Activated T-helper 9 cell treated with anti-CD3 and anti-CD28 coated beads, Interleukin-2, amount 50 U/mL, for 16 hours (primary cell): ENCODE results near the gene IGHMBP2.

Source experiments
- DNase-seq: peaks from one replicate; pipeline ENCODE4 v3.0.0-alpha.2; 2020; ENCODE audit warnings: low read depth

The IGHMBP2 gene

DNA sequence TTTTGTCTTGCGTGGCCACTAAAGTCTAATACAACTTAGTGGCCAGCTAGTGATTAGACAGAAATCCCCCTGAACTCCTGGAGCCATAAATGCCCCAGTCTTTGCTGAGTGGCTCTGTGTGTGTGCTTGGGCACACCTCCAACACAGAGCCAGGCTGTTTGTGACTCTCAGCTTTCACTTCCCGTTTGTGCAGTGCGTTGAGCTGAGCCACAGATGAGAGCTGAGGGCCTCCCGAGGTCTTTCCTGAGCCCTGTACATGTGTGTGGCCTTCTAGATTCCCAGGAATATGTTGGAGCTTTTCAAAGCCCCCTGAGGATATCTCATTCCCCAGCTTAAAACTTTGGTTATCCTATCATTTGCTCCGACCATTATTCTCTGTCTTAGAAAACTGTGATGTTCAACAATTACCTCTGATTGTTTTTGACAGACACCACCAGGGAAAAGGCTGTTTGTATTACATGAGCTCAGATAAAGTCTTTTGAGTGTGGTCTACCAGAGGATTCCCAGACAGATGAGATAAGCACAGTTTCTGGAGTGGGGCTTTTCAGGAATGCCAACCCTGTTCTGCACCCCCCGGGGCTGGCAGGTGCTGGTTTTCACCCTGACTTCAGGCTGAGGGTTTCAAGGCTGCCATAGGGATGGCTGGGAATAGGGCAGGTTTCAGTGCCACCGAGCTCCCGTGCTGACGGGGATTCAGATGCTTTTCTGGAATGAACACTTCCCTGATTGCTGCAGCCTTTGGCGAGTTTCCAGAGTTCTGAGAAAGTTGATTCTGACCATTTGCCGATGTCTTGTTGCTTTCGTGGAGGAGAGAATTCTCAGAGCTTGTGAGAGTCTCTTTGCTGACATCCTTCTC lies 23.8 kb downstream of the IGHMBP2 start:
- no peak for DNase-seq

DNA sequence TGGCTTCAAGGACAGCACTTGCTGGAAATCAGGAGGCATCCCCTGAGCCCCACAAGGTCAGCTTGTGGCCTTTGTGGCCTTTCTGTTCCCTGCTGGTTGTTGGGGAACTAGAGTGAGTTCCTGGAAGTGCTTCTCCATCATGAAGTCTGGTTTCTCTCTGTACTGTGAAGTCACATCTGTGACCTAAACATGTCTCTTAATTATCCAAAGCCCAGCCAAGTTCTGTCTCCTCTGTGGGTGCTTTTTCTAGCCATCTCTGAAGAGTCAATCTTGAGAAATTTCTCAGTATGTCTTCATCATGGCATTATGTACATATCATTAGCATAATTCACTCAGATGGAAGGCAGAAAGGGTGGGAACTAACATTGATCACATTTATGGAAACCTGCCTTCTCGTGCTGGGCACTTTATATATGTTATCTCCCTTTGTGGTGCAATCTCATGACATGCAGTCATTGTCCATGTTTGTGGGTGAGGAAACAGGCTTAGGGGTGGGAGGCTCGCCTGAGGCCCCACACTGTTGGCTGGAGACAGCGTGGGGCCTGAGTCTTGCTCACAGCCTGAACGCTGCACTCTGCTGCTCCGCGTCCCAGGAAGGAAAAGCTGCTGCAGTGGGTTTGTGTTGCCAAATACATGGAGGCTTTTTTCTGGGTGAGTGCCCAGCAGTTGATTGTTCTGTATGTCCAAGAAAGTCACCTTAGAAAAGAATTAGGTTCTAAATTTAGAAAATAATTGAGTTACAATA lies 24.6 kb downstream of the IGHMBP2 start:
- DNase-seq, result no peak

DNA sequence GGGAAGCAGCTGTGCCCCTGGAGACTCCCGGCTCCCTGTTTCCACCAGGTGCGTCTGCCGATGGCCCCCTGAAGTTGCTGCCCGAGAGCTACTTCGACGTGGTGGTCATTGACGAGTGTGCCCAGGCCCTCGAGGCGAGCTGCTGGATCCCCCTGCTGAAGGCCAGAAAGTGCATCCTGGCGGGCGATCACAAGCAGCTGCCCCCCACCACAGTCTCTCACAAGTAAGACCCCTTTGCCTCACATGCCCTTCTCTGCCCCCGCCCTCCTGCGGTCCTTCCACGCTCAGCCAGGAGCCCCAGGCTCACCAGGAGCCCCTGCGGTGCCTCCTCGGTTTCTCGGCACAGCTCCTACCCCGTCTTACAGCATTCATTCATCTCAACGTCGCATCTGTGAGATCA lies 25.4 kb downstream of the IGHMBP2 start:
- no peak for DNase-seq

DNA sequence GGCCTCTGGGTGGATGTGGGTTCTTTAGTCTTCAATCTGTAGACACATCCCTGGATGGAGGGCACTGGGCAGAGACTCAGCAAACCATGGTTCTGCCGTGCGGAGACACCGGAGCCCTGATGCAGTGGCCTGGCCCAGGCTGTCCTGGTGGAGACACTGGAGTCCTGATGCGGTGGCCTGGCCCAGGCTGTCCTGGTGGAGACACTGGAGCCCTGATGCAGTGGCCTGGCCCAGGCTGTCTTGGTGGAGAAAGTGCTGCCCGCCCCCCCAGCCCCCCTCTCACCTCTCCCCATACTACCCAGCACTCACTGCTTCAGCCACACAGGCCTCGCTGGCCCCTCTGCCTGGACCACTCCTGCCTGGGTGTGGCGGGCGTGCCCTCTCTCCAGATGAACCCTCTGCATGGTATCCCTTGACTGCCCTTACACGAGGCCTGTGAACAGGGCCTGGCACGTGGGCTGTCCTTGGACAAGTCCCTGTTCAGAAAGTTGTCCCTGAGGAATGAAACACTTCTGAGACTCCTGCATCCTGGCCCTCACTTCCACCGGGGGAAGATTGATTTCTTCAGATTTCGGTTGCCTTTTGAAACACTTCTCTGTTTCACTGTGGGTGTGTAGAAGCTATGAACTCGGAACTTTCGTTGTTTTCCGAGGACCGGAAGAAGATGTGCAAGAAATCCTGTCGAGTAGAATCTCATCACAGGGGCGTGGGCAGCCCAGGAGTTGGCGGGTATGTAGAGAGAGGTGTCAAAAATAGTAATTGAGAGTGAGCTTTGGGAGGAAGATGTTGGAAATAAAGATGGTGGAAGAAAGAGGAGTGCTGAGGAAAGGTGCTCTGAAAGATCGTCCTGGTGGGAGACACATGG lies 26.2 kb downstream of the IGHMBP2 start:
- no peak for DNase-seq

DNA sequence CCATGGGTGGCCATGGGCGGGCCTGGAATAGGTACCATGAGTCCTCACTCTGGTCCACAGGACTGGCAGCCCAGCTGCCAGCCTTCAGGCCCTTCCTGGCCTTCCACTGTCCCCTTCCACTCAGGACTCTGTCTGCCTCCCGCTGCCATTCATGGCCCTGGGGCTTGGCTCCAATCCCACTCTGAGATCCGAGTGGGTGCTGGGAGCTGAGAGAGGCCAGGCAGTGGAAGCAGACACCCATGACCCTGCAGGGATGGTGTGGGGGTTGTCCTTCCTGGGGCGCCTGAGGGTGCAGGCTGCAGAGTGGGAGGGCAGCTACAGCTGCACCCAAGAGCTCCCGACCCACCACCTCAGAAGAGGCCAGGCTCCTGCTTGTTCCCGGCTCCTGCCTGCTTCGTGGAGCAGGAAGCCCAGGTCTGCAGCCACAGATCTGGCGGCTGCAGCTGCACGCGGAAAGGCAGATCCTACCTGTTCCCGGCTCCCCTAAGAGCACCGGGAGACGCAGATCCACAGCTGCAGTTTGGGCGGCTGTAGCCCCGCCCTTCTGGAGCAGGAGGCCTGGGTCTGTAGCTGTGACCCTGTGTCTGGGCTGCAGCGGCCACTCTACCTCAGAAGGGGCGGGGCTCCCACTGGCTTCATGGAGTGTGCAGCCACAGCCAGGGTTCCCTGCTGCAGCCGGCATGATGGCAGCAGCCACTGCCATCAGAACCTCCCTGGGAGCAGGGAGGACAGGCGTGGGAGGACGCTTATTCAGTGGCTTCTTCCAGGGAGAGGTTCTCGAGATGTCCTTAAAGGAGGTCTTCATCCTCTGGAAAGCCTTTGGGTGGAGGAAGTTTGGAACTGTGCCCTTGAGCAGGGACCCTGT lies 27.5 kb downstream of the IGHMBP2 start:
- DNase-seq, result no peak

DNA sequence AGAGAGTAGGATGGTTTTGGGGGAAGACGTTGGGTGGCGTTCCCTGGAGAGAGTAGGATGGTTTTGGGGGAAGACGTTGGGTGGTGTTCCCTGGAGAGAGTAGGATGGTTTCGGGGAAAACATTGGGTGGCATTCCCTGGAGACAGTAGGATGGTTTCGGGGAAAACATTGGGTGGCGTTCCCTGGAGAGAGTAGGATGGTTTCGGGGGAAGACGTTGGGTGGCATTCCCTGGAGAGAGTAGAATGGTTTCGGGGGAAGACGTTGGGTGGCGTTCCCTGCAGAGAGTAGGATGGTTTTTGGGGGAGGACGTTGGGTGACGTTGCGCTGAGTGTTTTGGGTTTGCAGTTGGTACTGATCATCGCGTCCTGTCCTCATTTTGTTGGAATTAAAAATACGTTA lies 28.2 kb downstream of the IGHMBP2 start:
- no peak for DNase-seq

DNA sequence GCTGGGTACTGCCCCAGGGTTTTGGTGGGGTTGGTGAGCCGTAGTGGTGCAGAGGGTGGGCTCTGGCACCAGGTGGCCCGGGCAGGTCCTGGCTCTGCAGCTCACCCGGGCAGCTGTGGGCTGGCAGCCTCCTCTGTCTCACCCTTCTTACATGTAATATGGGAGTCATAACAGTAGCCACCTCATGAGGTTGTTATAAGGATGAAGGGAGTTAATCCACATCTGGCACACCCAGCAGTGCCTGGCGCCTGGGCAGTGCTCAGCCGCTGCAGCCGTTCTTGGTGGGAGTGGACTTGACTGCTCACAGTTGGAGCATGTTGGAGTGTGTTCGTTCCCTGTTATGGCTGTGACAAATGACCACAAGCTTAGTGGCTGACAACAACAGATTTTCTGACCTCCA lies 28.7 kb downstream of the IGHMBP2 start:
- no peak for DNase-seq

DNA sequence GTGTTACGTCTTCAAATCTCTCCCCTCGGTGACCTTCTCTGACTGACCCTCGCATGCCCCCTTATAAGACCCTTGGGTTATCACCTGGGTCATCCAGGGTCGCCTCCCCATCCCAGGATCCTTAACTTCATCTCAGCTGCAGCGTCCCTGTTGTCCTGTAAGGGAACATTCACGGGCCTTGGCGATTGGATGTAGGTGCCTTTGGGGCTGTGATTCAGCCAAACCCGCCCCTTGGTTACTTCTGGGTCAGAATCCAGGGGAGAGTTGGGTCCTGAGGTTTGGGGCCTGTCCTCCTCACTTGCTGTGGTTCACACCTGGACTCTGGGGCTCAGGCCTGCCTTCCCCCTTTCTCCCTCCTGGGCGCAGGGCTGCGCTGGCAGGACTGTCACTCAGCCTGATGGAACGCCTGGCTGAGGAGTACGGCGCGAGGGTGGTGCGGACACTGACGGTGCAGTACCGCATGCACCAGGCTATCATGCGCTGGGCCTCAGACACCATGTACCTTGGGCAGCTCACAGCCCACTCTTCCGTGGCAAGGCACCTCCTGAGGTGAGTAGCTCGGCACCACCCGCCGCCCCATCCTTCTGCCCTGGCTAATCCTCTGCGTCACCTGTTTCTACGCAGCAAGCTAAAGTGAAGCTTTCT lies 29.4 kb downstream of the IGHMBP2 start:
- no peak for DNase-seq

DNA sequence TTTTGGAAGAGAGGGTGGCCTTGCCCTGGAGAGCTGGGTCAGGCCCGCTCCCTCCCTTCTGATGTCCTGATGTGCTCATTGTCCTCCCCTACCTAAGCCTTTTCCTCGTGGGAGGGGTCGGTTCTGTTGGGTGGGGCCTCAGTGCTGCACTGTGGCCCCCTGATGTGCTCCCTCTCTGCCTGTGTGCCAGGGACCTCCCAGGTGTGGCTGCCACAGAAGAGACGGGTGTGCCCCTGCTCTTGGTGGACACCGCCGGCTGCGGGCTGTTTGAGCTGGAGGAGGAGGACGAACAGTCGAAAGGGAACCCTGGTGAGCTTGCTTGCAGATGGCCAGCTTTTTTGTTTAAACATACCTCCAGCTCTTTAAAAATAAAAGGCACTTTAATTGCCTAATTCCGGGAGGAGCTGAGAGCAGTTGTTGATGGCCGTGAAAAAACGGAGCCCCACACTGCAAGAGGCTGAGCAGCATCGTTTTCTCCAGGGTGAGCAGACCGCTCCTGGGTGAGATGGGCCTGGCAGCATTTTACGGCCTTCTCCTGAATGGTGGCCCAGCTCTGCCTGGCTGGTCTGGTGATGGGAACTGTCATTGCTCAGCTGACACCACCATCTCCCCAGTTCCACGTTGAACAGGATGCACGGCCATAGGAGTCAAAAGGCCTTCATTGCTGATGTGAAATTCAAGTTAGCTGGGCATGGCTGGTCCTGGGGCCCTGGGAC lies 30.1 kb downstream of the IGHMBP2 start:
- no peak for DNase-seq

DNA sequence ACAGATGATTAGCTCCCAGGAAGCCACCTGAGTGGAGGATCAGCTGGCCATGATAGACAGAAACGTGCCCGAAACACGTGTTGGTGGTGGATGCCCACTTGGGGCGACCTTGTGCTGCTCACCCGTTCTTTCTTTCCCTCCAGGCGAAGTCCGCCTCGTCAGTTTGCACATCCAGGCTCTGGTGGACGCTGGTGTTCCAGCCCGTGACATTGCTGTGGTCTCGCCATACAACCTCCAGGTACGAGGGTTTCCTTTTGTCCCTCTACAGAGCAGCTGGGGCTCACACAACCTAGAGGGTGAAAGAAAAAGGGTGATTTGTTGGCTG lies 30.6 kb downstream of the IGHMBP2 start:
- DNase-seq, result no peak

DNA sequence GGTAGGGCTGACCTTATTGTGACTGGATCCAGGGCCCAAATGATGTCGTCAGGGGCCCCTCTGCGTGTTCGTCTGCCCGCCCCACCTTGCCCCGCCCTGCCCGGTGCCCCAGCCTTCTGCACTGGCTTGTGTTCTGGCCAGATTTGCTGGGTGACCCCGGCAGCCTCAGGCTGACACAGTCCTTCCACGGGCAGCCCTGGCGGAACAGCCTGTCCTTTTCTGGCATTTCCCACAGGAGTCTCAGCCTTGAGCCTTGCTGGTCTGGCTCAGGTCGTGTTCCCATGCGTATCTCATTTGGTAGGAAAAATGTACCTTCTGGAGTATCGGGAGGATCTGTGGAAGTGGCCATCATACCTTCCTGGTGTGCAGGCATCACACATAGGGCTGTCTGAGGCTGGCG lies 31.0 kb downstream of the IGHMBP2 start:
- DNase-seq, result no peak

DNA sequence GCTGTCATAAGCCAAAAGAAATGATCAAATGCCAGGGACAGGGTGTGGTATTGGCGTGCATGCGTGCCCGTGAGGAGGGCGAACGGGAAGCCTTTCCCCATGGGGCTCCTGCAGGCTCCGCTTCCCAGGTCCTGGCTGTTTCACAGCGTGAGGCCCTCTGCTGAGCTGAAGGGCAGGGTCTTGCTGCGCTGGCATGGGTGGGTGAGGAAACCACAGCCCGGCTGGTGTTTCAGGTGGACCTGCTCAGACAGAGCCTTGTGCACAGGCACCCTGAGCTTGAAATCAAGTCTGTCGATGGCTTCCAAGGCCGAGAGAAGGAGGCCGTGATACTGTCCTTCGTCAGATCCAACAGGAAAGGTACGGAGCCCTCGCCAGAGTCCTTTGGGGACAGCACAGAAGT lies 31.4 kb downstream of the IGHMBP2 start:
- DNase-seq, result no peak

DNA sequence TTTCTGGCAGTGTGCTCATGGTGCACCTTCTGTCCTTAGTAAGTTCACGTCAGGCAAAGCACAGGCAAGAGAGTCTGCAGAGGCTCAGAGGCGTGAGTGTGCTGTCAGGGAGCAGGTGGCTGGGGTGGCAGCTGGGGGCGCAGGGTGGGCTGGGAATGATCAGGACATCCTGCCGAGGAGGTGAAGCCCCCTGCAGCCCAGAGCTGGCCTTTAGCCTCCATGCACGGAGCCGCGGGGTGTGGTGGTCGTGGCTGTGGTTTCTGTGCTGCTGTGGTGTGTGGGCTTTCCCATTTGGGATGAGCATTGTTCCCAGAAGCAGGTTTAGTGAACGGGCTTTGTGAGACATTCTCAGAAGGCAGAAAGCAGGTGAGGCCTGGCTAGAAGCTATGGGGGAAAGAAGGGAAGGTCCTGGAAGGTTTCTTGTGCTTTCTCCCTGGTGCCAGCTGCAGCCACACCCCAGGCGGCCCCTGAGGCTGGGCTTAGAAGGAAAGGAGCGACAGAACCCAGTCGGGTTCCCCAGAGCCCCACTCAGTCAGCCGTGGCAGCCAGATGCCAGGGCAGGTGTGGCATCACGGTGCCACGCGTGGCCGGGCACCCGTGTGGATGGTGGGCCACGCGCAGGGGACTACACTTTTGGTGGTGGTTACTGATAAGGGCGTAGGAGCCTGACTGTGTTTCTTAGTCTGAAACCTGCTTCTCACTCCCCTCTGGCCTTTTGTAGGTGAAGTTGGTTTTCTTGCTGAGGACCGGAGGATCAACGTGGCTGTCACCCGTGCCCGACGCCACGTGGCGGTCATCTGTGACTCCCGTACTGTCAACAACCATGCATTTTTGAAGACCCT lies 32.0 kb downstream of the IGHMBP2 start:
- no peak for DNase-seq

DNA sequence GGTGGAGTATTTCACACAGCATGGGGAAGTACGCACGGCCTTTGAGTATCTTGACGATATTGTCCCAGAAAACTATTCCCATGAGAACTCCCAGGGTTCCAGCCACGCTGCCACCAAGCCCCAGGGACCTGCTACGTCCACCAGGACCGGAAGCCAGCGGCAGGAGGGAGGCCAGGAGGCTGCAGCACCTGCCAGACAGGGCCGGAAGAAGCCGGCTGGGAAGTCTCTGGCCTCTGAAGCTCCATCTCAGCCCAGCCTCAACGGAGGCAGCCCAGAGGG lies 32.6 kb downstream of the IGHMBP2 start:
- DNase-seq, result no peak

DNA sequence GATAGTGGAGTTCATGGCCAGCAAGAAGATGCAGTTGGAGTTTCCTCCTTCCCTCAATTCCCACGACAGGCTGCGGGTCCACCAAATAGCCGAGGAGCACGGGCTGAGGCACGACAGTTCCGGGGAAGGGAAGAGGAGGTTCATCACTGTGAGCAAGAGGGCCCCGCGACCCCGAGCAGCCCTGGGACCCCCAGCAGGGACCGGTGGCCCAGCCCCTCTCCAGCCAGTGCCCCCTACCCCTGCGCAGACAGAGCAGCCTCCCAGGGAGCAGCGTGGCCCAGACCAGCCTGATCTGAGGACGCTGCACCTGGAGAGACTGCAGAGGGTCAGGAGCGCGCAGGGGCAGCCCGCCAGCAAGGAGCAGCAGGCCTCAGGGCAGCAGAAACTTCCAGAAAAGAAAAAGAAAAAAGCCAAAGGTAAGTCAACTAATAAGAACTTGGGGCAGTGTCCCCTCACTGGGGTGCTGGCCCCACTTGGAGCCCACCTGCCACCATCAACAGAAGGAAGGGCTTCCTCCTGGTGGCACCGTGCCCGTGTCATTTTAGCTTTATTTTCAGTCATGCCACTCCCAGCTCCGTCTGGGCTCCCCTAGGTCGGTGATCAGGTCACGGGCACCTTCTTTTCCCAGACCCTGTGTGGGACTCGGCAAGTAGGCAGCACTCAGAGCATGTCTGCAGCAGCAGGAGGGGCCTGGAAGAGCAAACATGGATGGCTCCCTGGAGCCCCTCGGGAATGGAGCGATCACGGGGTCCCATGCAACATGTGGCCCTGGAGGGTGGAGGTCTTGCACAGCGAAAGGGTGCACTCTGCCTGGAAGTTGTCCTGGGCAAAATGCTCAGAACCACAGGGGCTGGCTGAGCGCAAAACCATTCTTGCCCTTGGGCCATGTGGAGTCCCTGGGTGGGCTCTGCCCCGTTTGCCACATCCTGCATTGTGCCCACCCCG lies 33.3 kb downstream of the IGHMBP2 start:
- DNase-seq, result no peak

DNA sequence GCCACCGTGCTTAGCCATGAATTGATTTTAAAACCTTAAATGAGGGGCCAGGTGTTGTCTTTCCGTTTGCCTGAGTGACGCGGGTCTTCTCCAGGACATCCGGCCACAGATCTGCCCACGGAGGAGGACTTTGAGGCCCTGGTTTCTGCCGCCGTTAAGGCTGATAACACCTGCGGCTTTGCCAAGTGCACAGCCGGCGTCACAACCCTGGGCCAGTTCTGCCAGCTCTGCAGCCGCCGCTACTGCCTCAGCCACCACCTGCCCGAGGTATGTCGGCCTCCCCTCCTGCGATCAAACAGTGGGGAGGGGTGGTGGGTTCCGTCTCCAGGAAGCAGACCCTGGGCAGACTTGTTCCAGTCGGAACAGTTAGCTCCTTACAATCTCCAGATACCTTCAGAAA lies 34.4 kb downstream of the IGHMBP2 start:
- no peak for DNase-seq

DNA sequence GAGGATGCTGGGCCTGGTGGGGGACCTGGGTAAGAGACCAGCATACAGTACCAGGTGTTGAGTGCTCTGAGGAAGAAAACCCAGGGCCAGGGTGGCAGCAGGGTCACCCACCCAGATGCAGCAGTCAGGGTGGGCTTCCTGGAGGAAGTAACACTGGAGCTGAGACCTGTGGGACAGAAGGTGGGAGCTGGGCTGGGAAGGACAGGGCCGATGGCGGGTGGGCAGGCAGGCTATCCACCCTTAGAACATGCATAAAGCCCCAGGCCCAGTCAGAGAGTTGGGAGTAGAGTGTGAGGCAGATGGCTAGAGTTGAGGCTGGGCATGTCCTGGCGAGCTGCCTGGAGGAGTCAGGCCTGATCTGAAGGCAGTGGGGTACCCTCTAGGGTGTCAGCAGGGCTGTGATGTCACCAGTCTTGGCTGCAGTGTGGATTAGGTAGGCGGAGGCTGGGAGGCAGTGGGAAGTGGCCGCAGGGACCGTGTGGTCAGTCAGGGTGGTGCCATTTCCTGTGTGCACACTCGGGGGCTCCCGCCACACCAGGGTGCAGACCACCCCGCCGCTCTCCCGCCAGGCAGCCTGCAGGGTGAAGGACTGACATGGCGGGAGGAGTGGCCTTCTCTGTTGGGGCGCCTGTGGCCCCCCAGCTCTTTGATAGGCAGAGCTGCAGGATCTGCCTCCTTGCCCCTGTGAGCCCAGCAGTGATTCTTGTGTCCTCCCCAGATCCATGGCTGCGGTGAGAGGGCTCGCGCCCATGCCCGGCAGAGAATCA lies 35.3 kb downstream of the IGHMBP2 start:
- no peak for DNase-seq
